BJ (cell line): Measurements from ENCODE around the gene ZNF70. TPM values are rescaled to one million over a fixed set of nuclear protein-coding genes. Genes with fewer than 3 reads are reported as not detected.

ENCODE experiments used
- CTCF ChIA-PET: fragments of 350-600 bp; formaldehyde crosslinking; extraction: SDS; loops from one replicate; lab custom pipeline; 2021; ENCODE audit warnings: antibody characterized with exemption, inconsistent platforms; lab: Yijun Ruan, JAX
- POLR2A ChIA-PET: fragments of 300-600 bp; sonication (Branson Sonifier 250); formaldehyde crosslinking; extraction: SDS; loops from one replicate; lab custom pipeline; 2021; ENCODE audit warnings: antibody characterized with exemption; lab: Charles Lee
- DNase-seq: peaks from one replicate; pipeline ENCODE4 v3.0.0-alpha.2; 2011; ENCODE audit warnings: low read depth
- H3K27me3 ChIP-seq: 2 replicates; pipeline ENCODE4 v1.6.0; 2011; ENCODE audit warnings: low read length; ENCODE audit not compliant: control insufficient read depth, insufficient read depth
- H3K36me3 ChIP-seq: 2 replicates; pipeline ENCODE4 v1.5.1; 2011; ENCODE audit warnings: low read length; ENCODE audit not compliant: control insufficient read depth, insufficient read depth
- H3K4me3 ChIP-seq: 2 replicates; pipeline ENCODE4 v1.5.1; 2011; ENCODE audit warnings: low read depth, mild to moderate bottlenecking, control low read depth, low read length
- CTCF ChIP-seq: IDR thresholded peaks from 2 replicates; pipeline ENCODE4 v1.5.1; 2011; ENCODE audit warnings: low read depth, mild to moderate bottlenecking, control low read depth, inconsistent platforms, low read length, moderate library complexity; ENCODE audit not compliant: insufficient read depth
- polyA plus RNA-seq: library from polyadenylated mRNA; depleted of rRNA; stranded (reverse); fragments of >200 nt; gene quantifications from 2 replicates; pipeline ENCODE4 v1.2.3, GENCODE V29; 2011

Gene ZNF70
- polyA plus RNA-seq, 1 experiment = 1.4 TPM

DNA sequence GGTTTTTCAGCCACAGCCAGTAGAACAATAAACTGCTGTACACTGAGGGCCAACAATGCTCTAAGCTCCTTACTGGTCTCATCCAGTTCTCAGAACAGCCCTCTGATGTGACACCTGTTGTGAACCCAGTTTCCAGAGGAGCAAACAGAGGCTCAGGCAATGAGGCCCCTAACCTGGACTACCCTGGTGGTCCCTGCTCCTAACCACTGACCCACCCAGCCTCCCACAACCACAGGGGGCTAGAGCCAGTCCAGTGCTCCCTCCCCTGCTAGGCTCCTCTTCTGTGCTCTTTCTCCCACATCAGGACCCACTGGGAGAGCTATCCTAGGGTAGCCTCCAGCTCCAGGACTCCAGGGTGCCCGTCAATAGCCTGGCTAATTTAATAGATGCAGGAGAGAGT is 31.8 kb upstream of the ZNF70 start:
- CTCF ChIA-PET = interaction anchor here (1.8 to 2.3 kb wide), 2 partner anchors 12 to 16 kb away, joined by 6 to 9 read pairs; partner anchors contain the start of gene CHCHD10
- POLR2A ChIA-PET = interaction anchor here (0.5 kb wide), 1 partner anchor 12 kb away, joined by 6 read pairs; no protein-coding TSS in a partner anchor
- TF ChIP-seq CTCF = no peak
- Histone ChIP-seq H3K4me3 (no peak overlapping the region), H3K27me3 (no peaks in the 10 kb centered on the region), H3K36me3 (peaks cover 3% of the 10 kb centered on the region; the same call in 1 of the 2 replicates)
- no peak for DNase-seq

DNA sequence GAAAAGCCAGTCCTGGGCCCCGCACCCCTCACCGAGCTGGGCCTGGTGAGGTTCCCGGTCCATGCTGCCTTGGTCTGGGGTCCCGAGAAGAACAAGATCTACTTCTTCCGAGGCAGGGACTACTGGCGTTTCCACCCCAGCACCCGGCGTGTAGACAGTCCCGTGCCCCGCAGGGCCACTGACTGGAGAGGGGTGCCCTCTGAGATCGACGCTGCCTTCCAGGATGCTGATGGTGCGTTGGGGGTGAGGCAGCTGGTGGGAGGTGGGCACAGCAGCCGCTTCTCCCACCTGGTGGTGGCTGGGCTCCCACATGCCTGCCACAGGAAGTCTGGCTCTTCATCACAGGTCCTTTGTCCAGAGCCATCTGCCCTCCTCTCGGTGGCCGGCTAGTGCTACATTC is 31.3 kb upstream of the ZNF70 start:
- no peak overlapping the region for H3K4me3 ChIP-seq
- CTCF ChIA-PET = interaction anchor here (1.1 to 2.3 kb wide), 3 partner anchors 12 to 68 kb away, joined by 6 to 9 read pairs (median 6); partner anchors contain the start of gene CHCHD10
- TF ChIP-seq CTCF = no peak
- no peaks in the 10 kb centered on the region for H3K27me3 ChIP-seq
- DNase-seq = no peak
- POLR2A ChIA-PET = interaction anchor here (0.5 kb wide), 1 partner anchor 11 kb away, joined by 6 read pairs; no protein-coding TSS in a partner anchor
- peaks cover 3% of the 10 kb centered on the region; the same call in 1 of the 2 replicates for H3K36me3 ChIP-seq

DNA sequence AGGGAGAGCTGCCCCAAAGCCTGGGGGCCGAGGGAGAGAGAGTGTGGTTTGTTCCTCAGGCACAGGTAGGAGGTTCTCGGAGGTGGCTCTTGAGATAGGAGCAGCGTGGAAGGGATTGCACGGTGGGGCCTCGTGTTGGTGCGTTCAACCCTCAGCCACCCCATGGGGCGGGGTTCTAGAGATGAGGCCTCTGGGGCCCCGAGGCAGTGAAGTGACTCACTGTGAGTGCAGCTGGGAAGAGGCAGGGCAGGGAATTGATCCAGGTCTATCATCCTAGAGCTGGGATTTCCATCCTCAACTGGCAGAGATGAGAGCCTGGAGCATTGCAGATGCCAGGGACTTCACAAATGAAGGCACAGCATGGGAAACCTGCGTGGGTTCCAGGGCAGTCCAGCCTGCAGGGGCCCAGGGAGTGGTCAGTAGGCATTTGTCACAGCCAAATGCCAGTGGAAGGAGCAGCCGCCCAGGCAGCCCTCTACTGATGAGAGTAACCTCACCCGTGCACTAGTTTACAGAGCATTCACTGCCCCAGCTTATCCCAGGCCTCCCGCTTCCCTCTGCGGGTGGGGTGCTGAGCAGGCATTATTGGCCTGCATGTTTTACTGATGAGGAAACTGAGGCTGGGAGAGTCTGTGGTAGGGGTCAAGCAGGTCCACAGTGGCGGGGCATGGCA is 30.7 kb upstream of the ZNF70 start:
- TF ChIP-seq CTCF = no peak
- no peak overlapping the region for H3K4me3 ChIP-seq
- ChIA-PET POLR2A (no interaction called here), CTCF (interaction anchor here (1.1 to 2.3 kb wide), 3 partner anchors 11 to 68 kb away, joined by 6 to 9 read pairs (median 6); partner anchors contain the start of gene CHCHD10)
- no peak for DNase-seq
- H3K27me3 ChIP-seq = no peaks in the 10 kb centered on the region
- peaks cover 3% of the 10 kb centered on the region; the same call in 1 of the 2 replicates for H3K36me3 ChIP-seq

- Histone ChIP-seq H3K4me3 (no peak overlapping the region), H3K36me3 (peaks cover 3% of the 10 kb centered on the region; the same call in 1 of the 2 replicates), H3K27me3 (no peaks in the 10 kb centered on the region)
- DNase-seq = no peak
- CTCF ChIA-PET = interaction anchor here (1.1 to 2.3 kb wide), 3 partner anchors 10 to 69 kb away, joined by 6 to 9 read pairs (median 6); partner anchors contain the start of gene CHCHD10
- no peak for TF ChIP-seq CTCF
- POLR2A ChIA-PET = no interaction called here
Observed at GRCh38 chr22:23781065-23781464, 30.2 kb upstream of the ZNF70 start.

DNA sequence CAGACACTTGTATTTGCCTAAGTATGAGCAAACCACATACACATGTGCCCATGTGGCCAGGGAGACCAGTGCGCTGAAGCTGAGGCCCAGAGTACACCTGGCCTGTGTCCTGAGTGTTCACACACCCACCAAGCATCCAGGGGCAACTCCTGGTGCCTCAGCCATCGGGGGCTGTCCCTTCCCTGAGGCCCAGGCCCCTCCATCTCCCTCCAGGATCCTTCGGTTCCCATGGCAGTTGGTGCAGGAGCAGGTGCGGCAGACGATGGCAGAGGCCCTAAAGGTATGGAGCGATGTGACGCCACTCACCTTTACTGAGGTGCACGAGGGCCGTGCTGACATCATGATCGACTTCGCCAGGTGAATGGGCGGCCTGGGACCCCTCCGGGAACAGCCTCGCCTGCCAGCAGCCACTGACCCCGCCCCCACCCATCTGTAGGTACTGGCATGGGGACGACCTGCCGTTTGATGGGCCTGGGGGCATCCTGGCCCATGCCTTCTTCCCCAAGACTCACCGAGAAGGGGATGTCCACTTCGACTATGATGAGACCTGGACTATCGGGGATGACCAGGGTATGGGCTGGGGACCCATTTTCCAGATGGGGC is 29.3 kb upstream of the ZNF70 start:
- Histone ChIP-seq H3K36me3 (peaks cover 3% of the 10 kb centered on the region; the same call in 1 of the 2 replicates), H3K27me3 (no peaks in the 10 kb centered on the region), H3K4me3 (no peak overlapping the region)
- DNase-seq = no peak
- ChIA-PET CTCF (no interaction called here), POLR2A (no interaction called here)
- no peak for TF ChIP-seq CTCF
